ENCODE measurements around the gene DYRK2. TPM values are rescaled to one million over a fixed set of nuclear protein-coding genes. Genes with fewer than 3 reads are reported as not detected.

DYRK2 gene
- polyA plus RNA-seq, 3 donors: 3.7 to 5.3 (median 3.8) TPM

GRCh38 chr12:67692966-67693365 is 44.4 kb downstream of the DYRK2 start:
- 92 to 98% (median 95%) methylated on average over 2 of the region's 2 CpGs for WGBS, 3 donors

GRCh38 chr12:67693894-67694293 is 45.3 kb downstream of the DYRK2 start:
- whole genome bisulfite sequencing, 3 donors: 90 to 95% (median 92%) methylated on average over 3 of the region's 3 CpGs
- H3K27ac ChIP-seq (ENCODE audit: low read depth, low read length): no peak overlapping the region

More at GRCh38 chr12:67692966-67693365, 44.4 kb downstream of the DYRK2 start:
- H3K27ac ChIP-seq (ENCODE audit: low read depth, low read length): no peak overlapping the region

DNA sequence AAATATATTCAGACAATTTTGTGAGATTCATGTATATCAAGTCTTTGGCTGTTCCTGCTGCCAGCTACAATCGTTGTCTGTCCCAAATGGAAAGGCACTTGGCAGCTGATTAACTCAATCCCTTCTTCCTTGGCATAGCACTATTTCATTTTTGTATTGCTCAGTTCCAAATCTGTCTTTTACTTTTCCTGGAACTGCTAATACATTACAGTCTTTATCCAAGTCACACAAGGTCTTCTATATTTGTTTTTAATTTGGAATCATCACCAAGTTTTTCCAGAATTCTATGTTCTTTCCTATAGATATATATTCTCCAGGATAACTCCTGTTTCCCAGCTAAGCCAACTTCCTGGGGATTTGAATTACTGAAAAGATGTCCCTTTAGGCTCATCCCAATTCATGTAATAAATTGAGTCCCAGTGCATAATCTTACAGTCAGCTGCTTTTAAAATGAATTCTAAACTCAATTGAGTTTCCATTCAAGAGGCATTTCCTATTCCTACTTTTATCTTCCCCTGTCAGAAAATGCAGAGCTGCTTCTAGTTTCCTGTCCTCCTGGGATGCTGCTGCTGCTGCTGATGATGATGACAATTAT is 45.9 kb downstream of the DYRK2 start:
- 36 to 40% (median 40%) methylated on average over 1 of the region's 1 CpG for WGBS, 3 donors
- no peak overlapping the region for H3K27ac ChIP-seq (ENCODE audit: low read depth, low read length)

DNA sequence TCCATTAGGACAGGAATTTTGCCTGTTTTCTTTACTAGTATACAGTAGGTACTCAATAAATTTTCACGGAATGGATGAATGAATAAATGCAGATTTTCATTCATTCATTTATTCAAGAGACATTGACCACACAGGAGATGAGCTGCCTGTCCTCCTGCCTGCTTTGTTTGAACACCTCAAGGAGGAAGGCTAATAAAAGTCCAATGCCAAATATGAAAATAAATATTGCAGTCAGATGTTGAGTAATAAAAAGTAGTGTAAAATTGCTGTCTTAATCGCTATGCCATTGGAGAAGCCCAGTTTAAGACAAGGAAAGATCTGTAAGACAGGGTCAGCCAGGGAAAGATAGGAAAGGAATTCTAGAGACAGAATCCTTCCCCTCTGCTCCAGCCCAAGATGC is 47.4 kb downstream of the DYRK2 start:
- 71 to 97% (median 91%) methylated on average over 2 of the region's 2 CpGs for WGBS, 3 donors

DNA sequence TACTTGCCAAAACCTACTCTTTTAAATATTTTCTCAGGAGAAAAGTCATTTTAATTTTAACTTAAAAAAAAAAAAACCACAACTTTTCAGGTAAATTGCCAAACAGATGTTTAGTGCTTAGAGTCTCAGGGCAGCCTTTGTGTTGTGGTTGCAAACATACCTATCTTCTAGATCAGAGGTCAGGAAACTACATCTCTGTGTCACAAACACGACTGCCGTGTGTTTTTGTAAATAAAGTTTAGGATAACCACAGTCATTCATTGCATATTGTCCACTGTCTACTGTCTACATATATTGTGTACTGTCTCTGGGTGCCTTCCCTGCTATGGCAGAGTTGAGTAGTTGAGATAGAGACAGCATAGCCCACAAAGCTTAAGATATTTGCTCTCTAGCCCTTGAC is 48.9 kb downstream of the DYRK2 start:
- 73 to 79% (median 77%) methylated on average over 2 of the region's 2 CpGs for WGBS, 3 donors
- no peak overlapping the region for H3K27ac ChIP-seq (ENCODE audit: low read depth, low read length)

More for the DNA sequence above, 47.4 kb downstream of the DYRK2 start:
- H3K27ac ChIP-seq (ENCODE audit: low read depth, low read length): no peak overlapping the region

DNA sequence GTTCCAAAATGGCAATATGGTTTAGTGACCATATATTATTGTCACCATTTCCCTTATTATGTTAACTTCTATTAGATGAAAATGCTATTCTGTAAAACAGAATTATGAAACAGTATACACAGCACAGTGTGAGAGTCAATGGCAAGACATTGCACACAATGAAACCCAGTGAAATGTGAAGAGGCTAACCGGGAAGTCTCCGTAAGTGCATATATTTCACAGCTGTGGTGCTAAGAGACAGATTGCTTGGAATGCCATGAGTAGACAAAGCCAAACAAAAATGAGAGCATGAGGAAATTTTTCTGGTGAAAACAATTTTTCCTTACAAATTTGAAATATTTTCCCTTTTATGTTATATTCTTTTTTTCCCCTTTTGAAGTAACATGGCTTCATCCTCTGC is 49.4 kb downstream of the DYRK2 start:
- H3K27ac ChIP-seq (ENCODE audit: low read depth, low read length): no peak overlapping the region
- WGBS, 3 donors: 73 to 87% (median 79%) methylated on average over 2 of the region's 2 CpGs

- H3K27ac ChIP-seq (ENCODE audit: low read depth, low read length): no peak overlapping the region
- 37 to 79% (median 41%) methylated on average over 6 of the region's 6 CpGs for WGBS, 3 donors
Measured at GRCh38 chr12:67698672-67699581, 50.4 kb downstream of the DYRK2 start.

DNA sequence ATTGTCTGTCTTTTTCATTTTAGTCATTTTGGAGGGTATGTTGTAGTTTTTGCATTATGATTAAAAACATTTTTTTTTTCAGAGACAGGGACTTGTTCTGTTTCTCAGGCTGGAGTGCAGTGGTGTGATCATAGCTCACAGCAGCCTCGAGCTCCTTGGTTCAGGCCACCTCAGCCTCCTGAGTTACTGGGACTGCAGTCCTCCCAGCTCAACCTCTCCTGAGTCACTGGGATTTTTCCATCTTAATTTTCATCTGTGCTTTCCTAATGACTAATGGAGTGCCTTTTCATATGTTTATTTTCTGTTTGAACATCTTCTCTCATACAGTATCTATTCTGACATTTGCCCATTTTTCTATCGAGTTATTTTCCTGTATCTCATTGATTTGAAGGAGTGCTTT is 52.6 kb downstream of the DYRK2 start:
- WGBS, 3 donors: 89 to 93% (median 92%) methylated on average over 2 of the region's 2 CpGs

DNA sequence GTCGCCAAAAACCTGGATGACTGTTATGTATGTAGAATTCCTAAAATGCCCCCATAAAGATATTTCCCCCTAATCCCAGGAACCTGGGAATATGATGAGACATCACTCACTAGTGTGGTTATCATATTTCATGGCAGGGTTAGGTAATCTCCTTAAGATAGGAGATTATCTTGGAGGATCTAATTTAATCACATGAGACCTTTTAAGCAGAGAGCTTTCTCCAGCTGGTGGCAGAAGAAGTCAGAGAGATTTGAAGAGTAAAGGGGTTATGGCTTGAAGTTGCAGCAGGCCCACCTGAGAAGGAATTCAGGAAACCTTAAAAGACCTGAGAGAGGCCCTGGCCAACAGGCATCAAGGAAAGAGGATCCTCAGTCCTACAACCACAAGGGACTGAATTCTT is 53.6 kb downstream of the DYRK2 start:
- no peak overlapping the region for H3K27ac ChIP-seq (ENCODE audit: low read depth, low read length)
- WGBS, 3 donors: 96 to 100% (median 100%) methylated on average over 1 of the region's 1 CpG

More for the DNA sequence above, 52.6 kb downstream of the DYRK2 start:
- no peak overlapping the region for H3K27ac ChIP-seq (ENCODE audit: low read depth, low read length)

- WGBS, 3 donors: 90 to 95% (median 95%) methylated on average over 4 of the region's 4 CpGs
Measured at GRCh38 chr12:67704071-67704470, 55.5 kb downstream of the DYRK2 start.

GRCh38 chr12:67705394-67706370 is 57.1 kb downstream of the DYRK2 start:
- WGBS, 3 donors: 42 to 68% (median 53%) methylated on average over 6 of the region's 6 CpGs
- H3K27ac ChIP-seq (ENCODE audit: low read depth, low read length): no peak overlapping the region

More at GRCh38 chr12:67704071-67704470, 55.5 kb downstream of the DYRK2 start:
- no peak overlapping the region for H3K27ac ChIP-seq (ENCODE audit: low read depth, low read length)

DNA sequence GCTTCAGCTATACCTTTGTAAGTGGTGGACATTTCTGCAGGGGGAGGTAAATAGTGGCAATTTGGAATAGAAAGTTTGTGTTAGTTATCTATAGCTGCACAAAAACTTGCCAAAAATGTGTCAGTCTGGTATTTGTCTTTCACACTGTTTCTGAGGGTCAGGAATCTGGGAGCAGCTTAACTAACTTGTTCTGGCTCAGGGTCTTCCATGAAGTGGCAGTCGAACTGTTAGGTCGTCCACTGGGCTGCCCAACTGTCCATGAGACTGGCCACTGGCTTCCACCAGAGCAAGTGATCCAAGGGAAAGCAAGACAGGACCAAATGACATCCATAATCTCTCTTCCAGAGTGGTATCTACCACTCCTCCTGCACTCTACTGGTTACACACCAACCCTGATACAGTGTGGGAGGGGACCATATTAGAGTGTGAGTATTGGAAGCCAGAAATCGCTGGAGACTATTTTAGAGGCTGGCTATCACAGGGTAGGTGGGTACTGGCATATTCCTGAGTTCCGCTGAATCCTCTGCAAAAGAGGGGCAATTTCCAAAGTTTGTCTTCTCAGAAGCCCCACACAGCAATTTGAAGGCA is 60.9 kb downstream of the DYRK2 start:
- 61 to 90% (median 90%) methylated on average over 4 of the region's 4 CpGs for WGBS, 3 donors
- no peak overlapping the region for H3K27ac ChIP-seq (ENCODE audit: low read depth, low read length)

GRCh38 chr12:67710582-67710981 is 62.0 kb downstream of the DYRK2 start:
- WGBS, 3 donors: 28 to 74% (median 59%) methylated on average over 3 of the region's 3 CpGs
- no peak overlapping the region for H3K27ac ChIP-seq (ENCODE audit: low read depth, low read length)

DNA sequence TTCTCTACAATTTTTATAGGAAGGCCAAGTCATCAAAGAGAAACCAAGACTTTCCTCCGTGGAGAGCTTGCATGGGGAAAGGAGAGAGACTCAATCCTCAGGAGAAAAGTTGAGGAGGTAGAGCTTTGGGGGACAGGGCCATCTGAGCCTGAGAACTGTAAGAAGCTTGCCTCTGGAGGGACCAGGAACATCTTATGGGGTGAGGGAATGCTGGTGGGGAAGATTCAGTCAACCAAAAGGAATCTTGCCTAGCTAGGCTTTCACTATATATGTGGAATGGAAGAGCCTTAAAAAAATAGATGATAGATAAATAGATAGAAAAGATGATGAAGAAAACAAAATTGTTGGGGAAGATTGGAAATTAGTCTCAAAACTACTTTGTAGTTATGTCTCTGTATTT is 63.5 kb downstream of the DYRK2 start:
- H3K27ac ChIP-seq (ENCODE audit: low read depth, low read length): no peak overlapping the region

DNA sequence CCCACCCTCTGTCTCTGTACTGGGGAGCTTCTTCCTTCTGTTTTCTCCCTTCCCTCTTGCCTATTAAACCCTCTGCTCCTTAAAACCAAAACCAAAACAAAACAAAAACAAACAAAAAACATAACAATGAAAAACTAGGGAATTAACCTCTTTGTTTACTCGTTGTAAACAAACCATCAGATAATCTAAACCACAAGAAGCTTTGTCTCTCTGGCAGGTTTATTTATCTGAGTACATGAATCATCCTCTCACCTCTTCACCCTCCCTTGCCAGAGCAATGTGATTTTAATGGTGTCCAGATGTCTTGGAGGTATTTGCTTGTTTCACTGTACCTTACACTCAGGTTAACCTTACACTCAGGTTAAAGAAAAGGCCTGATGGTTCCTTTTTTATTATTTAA is 66.1 kb downstream of the DYRK2 start:
- 42 to 48% (median 48%) methylated on average over 1 of the region's 1 CpG for WGBS, 3 donors

More for the DNA sequence above, 63.5 kb downstream of the DYRK2 start:
- 93 to 97% (median 94%) methylated on average over 1 of the region's 1 CpG for WGBS, 3 donors

More for the DNA sequence above, 66.1 kb downstream of the DYRK2 start:
- no peak overlapping the region for H3K27ac ChIP-seq (ENCODE audit: low read depth, low read length)

Measured in adipose tissue (tissue), 3 donors.